IMR-90 (cell line): ENCODE measurements around the gene OR10AD1. TPM values are rescaled to one million over a fixed set of nuclear protein-coding genes. Genes with fewer than 3 reads are reported as not detected.

Source experiments
- ATAC-seq: fragments of 200-7000 bp; cut with Tn5 transposase; 2 replicates; pipeline ENCODE4 v1.9.1; 2020; ENCODE audit warnings: low read depth, mild to moderate bottlenecking, moderate library complexity
- BruUV-seq: library from RNA; stranded (reverse); fragments of 400-500 nt; replicated peaks from 2 replicates; lab custom pipeline; 2021; lab: Mats Ljungman, UMichigan
- CTCF ChIA-PET: fragments of 300-600 bp; formaldehyde crosslinking; extraction: SDS; loops from one replicate; lab custom pipeline; 2021; ENCODE audit warnings: antibody characterized with exemption; lab: Yijun Ruan, JAX
- POLR2A ChIA-PET: fragments of 300-600 bp; sonication (Branson Sonifier 250); formaldehyde crosslinking; loops from one replicate; lab custom pipeline; 2022; ENCODE audit warnings: antibody characterized with exemption; ENCODE audit not compliant: unreplicated experiment; lab: Charles Lee
- DNase-seq: peaks from one replicate; pipeline ENCODE4 v3.0.0; 2013
- H2AFZ ChIP-seq: replicated peaks from 2 replicates; pipeline ENCODE3; 2013; ENCODE audit warnings: low read length, mild to moderate bottlenecking; ENCODE audit not compliant: poor library complexity
- H2AK5ac ChIP-seq: 2 replicates; pipeline ENCODE4 v1.6.1; 2013; ENCODE audit warnings: low read depth, low read length, inconsistent platforms
- H2AK9ac ChIP-seq: replicated peaks from 2 replicates; pipeline ENCODE3; 2013; ENCODE audit warnings: mild to moderate bottlenecking, low read depth, low read length, moderate library complexity; ENCODE audit not compliant: poor library complexity
- H2BK120ac ChIP-seq: 2 replicates; pipeline ENCODE4 v1.6.1; 2013; ENCODE audit warnings: low read depth, low read length, inconsistent platforms
- H2BK15ac ChIP-seq: 3 replicates; pipeline ENCODE4 v1.6.1; 2013; ENCODE audit warnings: low read depth, low read length, inconsistent platforms
- H2BK20ac ChIP-seq: 2 replicates; pipeline ENCODE4 v1.6.1; 2013; ENCODE audit warnings: low read depth, mild to moderate bottlenecking, inconsistent platforms, low read length, moderate library complexity
- H2BK5ac ChIP-seq: 2 replicates; pipeline ENCODE4 v1.6.1; 2013; ENCODE audit warnings: mild to moderate bottlenecking, low read depth, low read length, inconsistent platforms; ENCODE audit not compliant: poor library complexity, severe bottlenecking
- H3K14ac ChIP-seq: replicated peaks from 2 replicates; pipeline ENCODE4 v1.6.1; 2013; ENCODE audit warnings: low read depth, low read length, inconsistent platforms
- H3K18ac ChIP-seq: 2 replicates; pipeline ENCODE4 v1.6.1; 2013; ENCODE audit warnings: low read depth, low read length, control low read depth
- H3K23ac ChIP-seq: 2 replicates; pipeline ENCODE4 v1.6.1; 2013; ENCODE audit warnings: low read depth, low read length, inconsistent platforms
- H3K27ac ChIP-seq: 2 replicates; pipeline ENCODE4 v1.5.1; 2013; ENCODE audit warnings: mild to moderate bottlenecking, control low read depth, low read length; ENCODE audit not compliant: insufficient read depth
- H3K27me3 ChIP-seq: 2 replicates; pipeline ENCODE4 v1.6.1; 2013; ENCODE audit warnings: low read length; ENCODE audit not compliant: control insufficient read depth, insufficient read depth
- H3K36me3 ChIP-seq: 2 replicates; pipeline ENCODE4 v1.6.1; 2013; ENCODE audit warnings: low read length, mixed read lengths; ENCODE audit not compliant: control insufficient read depth, insufficient read depth
- H3K4ac ChIP-seq: 2 replicates; pipeline ENCODE4 v1.6.1; 2013; ENCODE audit warnings: low read depth, low read length, inconsistent platforms
- H3K4me1 ChIP-seq: 2 replicates; pipeline ENCODE4 v1.6.1; 2013; ENCODE audit warnings: low read length, mixed read lengths; ENCODE audit not compliant: control insufficient read depth, insufficient read depth
- H3K4me2 ChIP-seq: 2 replicates; pipeline ENCODE4 v1.6.1; 2013; ENCODE audit warnings: low read depth, mild to moderate bottlenecking, control low read depth, low read length, moderate library complexity
- H3K4me3 ChIP-seq: 2 replicates; pipeline ENCODE4 v1.5.1; 2013; ENCODE audit warnings: low read depth, mild to moderate bottlenecking, control low read depth, low read length, moderate library complexity; ENCODE audit not compliant: insufficient read depth
- H3K56ac ChIP-seq: 2 replicates; pipeline ENCODE4 v1.6.1; 2013; ENCODE audit warnings: low read length, inconsistent platforms; ENCODE audit not compliant: insufficient read depth; ENCODE audit errors: extremely low read depth
- H3K79me1 ChIP-seq, 2 experiments: 2 replicates each; pipeline ENCODE4 v1.6.1; 2013; ENCODE audit warnings: low read length in 2 of 2, inconsistent platforms in 1 of 2, low read depth in 1 of 2
- H3K9ac ChIP-seq: 2 replicates; pipeline ENCODE4 v1.6.1; 2013; ENCODE audit warnings: low read depth, low read length, control low read depth
- H3K9me1 ChIP-seq: 2 replicates; pipeline ENCODE4 v1.6.1; 2013; ENCODE audit warnings: low read length, inconsistent platforms; ENCODE audit not compliant: insufficient read depth
- H3K9me3 ChIP-seq: 2 replicates; pipeline ENCODE4 v1.6.1; 2013; ENCODE audit warnings: low read length; ENCODE audit not compliant: control insufficient read depth, insufficient read depth
- H4K20me1 ChIP-seq: 2 replicates; pipeline ENCODE4 v1.6.1; 2013; ENCODE audit warnings: low read length, inconsistent platforms; ENCODE audit not compliant: insufficient read depth
- H4K5ac ChIP-seq: 2 replicates; pipeline ENCODE4 v1.6.1; 2013; ENCODE audit warnings: mild to moderate bottlenecking, low read depth, low read length, control low read depth
- H4K8ac ChIP-seq, 2 experiments: 2 replicates each; pipeline ENCODE4 v1.6.1; 2013; ENCODE audit warnings: low read depth in 2 of 2, low read length in 2 of 2, control low read depth in 1 of 2, inconsistent platforms in 1 of 2
- H4K91ac ChIP-seq: 2 replicates; pipeline ENCODE4 v1.6.1; 2013; ENCODE audit warnings: low read depth, low read length, inconsistent platforms; ENCODE audit not compliant: insufficient read depth
- CTCF ChIP-seq: conservative IDR thresholded peaks from 2 replicates; pipeline ENCODE4 v1.5.1; 2012; ENCODE audit warnings: mild to moderate bottlenecking, low read depth, low read length, improper control_type of control experiment
- MAZ ChIP-seq: IDR thresholded peaks from 2 replicates; pipeline ENCODE4 v1.6.1; 2012; ENCODE audit warnings: low read depth, mild to moderate bottlenecking, low read length, improper control_type of control experiment, moderate library complexity, borderline replicate concordance
- NFE2L2 ChIP-seq: fragments of 150-350 bp; IDR thresholded peaks from 2 replicates; pipeline ENCODE4 v1.6.1; 2016; ENCODE audit warnings: low read depth, mild to moderate bottlenecking, low read length
- POLR2A ChIP-seq: IDR thresholded peaks from 2 replicates; pipeline ENCODE4 v1.6.1; 2012; ENCODE audit warnings: mild to moderate bottlenecking, low read depth, low read length
- RFX5 ChIP-seq: IDR thresholded peaks from 2 replicates; pipeline ENCODE4 v1.8.0; 2012; ENCODE audit warnings: low read depth, mild to moderate bottlenecking, low read length, moderate library complexity
- USF2 ChIP-seq: fragments of 150-350 bp; IDR thresholded peaks from 2 replicates; pipeline ENCODE4 v1.6.1; 2017; ENCODE audit warnings: mild to moderate bottlenecking, antibody characterized with exemption, low read length, low read depth
- WGBS, 2 experiments: methylation state at CpG; one replicate each; pipeline versions ENCODE4 v1.1.5 to v1.1.7; 2013; ENCODE audit warnings: missing lambda C conversion rate in 2 of 2; ENCODE audit not compliant: insufficient read length in 1 of 2; ENCODE audit errors: extremely low coverage in 2 of 2; 5-methylcytosine and 5-hydroxymethylcytosine counted together
- dilution Hi-C: fragments of 300-500 bp; cut with HindIII; formaldehyde crosslinking; loops from one replicate; pipeline ENCODE4 v1.14.3; 2018; ENCODE audit warnings: low sequenced_read_pairs; ENCODE audit not compliant: unreplicated experiment
- in situ Hi-C: fragments of 300-500 bp; cut with MboI; formaldehyde crosslinking; loops from 3 replicates; pipeline ENCODE4 v1.14.3; 2019; ENCODE audit warnings: low sequenced_read_pairs, inconsistent platforms, mixed read lengths
- intact Hi-C: fragments of 100-400 bp; cut with micrococcal nuclease; formaldehyde crosslinking; loops from 2 replicates; pipeline ENCODE4 v1.10.0; 2022
- polyA plus RNA-seq, 3 experiments: library from polyadenylated mRNA; depleted of rRNA; stranded (reverse); fragments of >200 nt; gene quantifications; 2 replicates each; pipeline ENCODE4 v1.2.3, GENCODE V29; 2012; ENCODE audit warnings: low replicate concordance in 1 of 3
- total RNA-seq: library from RNA; depleted of rRNA; stranded (reverse); fragments of >200 nt; gene quantifications from 2 replicates; pipeline ENCODE4 v1.2.3, GENCODE V29; 2012
- TF ChIP-seq, protein P1 (sequence below): fragments of 150-350 bp; IDR thresholded peaks from 2 replicates; pipeline ENCODE4 v1.6.1; 2016; ENCODE audit warnings: low read depth, mild to moderate bottlenecking, low read length, moderate library complexity, borderline replicate concordance

The OR10AD1 gene
- total and polyA plus RNA-seq, 2 of the 4 experiments (the other 2 are of a cell fraction) = not detected

- intact Hi-C loops (loop anchor here (5.0 kb wide), 2 partner anchors 154 to 614 kb away; partner anchors contain the start of gene ZNF641), dilution Hi-C loops (no loop called here), in situ Hi-C loops (no loop called here)
- CTCF ChIA-PET = interaction anchor here (0.6 to 3.8 kb wide), 6 partner anchors 9 to 168 kb away, joined by 3 to 18 read pairs (median 4); partner anchors contain the start of genes CCDC184 and PFKM
- Histone ChIP-seq H3K9me1 (peaks cover 3% of the 10 kb centered on the region; the same call in 1 of the 2 replicates), H3K18ac (peak overlapping the region; percentile 81), H4K8ac (peak overlapping the region; percentile 99), H2AK9ac (peak overlapping the region; percentile 86), H4K91ac (peak overlapping the region; percentile 96), H3K36me3 (no peaks in the 10 kb centered on the region), H2AK5ac (peak overlapping the region; percentile 49), H4K5ac (peak overlapping the region; percentile 90), H3K4me2 (peak overlapping the region; percentile 93), H3K79me1 (peaks cover 0 to 8% of the 10 kb centered on the region in 2 experiments; a peak in 2 of 4 replicates), H2AFZ (peak overlapping the region; percentile 96), H3K9ac (peak overlapping the region; percentile 80), H4K20me1 (no peaks in the 10 kb centered on the region), H3K23ac (peak overlapping the region; percentile 97), H3K14ac (peak overlapping the region; percentile 97), H3K27me3 (peaks cover 7% of the 10 kb centered on the region), H2BK5ac (peak overlapping the region; percentile 47), H3K4me3 (peak overlapping the region; percentile 55), H3K27ac (peak overlapping the region; percentile 77), H2BK20ac (peak overlapping the region; percentile 37; the same call in 1 of the 2 replicates), H3K4me1 (peaks cover 6% of the 10 kb centered on the region; the same call in 1 of the 2 replicates), H2BK120ac (peak overlapping the region; percentile 66), H3K56ac (0 out of 2 replicates have a peak overlapping the region, but pooled peaks have one; percentile 71), H3K4ac (peak overlapping the region; percentile 94), H3K9me3 (no peaks in the 10 kb centered on the region), H2BK15ac (peak overlapping the region; percentile 70; the same call in 1 of the 3 replicates)
- DNase-seq (peak; percentile 87), ATAC-seq (peak; percentile 92)
- TF ChIP-seq POLR2A = peak; percentile 67
- TF ChIP-seq CTCF = 0 out of 2 replicates have a peak, but pooled peaks have one; percentile 12
- TF ChIP-seq MAZ = no peak
- TF ChIP-seq USF2 = no peak
- no peak for TF ChIP-seq NFE2L2
- TF ChIP-seq RFX5 = no peak
- TF ChIP-seq, protein P1, sequence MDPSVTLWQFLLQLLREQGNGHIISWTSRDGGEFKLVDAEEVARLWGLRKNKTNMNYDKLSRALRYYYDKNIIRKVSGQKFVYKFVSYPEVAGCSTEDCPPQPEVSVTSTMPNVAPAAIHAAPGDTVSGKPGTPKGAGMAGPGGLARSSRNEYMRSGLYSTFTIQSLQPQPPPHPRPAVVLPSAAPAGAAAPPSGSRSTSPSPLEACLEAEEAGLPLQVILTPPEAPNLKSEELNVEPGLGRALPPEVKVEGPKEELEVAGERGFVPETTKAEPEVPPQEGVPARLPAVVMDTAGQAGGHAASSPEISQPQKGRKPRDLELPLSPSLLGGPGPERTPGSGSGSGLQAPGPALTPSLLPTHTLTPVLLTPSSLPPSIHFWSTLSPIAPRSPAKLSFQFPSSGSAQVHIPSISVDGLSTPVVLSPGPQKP = no peak
- POLR2A ChIA-PET = no interaction called here
- BruUV-seq = no TSS peak
- WGBS, 2 experiments = 1% methylated on average over 32 of the region's 39 CpGs; no CpG with 5 or more reads in 1 of the 2 experiments
Measured at GRCh38 chr12:48197971-48198671, 5.0 kb downstream of the OR10AD1 start.
